ENCODE data around the gene SORCS2. TPM values are rescaled to one million over a fixed set of nuclear protein-coding genes. Genes with fewer than 3 reads are reported as not detected.

The SORCS2 gene
- total and polyA plus RNA-seq, 4 donors: 2.2 to 7.7 (median 2.5) TPM

DNA sequence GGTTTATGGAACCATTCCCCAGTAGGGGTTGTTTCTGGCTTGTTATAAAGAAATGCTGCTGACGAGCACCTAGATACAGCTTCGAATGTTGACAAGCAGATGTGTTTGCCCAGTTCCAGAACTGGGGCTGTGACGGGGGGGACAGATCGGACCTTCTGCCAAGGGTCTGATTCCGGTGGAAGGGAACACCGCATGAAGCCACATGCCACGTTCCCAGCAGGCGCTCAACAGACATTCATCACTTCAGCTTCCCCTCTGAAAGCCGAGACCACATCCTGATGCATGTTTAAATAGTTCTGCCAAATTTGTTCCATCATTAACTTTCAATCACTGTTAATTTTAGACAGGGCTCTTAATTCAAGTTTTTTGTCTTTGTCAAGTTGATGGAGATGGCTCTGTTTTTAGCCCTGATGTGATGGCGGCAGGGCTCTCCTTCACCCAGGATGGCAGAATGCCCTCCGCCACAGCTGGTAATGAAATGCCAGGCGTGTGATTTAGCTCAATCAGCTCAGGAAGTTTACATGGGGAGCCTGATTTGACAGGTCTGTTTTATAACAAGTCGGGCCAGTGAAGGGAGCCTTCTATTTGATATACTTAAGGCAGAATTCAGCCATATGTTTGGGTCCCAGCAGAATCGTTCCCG is 185.0 kb downstream of the SORCS2 start:
- Histone ChIP-seq H3K27ac (ENCODE audit: low read depth in 1 of 2, low read length in 1 of 2) (no peak overlapping the region), H3K4me1 (ENCODE audit: control insufficient read depth in 5 of 5, insufficient read depth in 5 of 5, low read length in 5 of 5) (peaks cover 0 to 24% (median 9%) of the 10 kb centered on the region in 5 donors), H3K4me3 (no peak overlapping the region), H3K9me3 (ENCODE audit: control insufficient read depth in 4 of 4, insufficient read depth in 3 of 4, low read length in 3 of 4) (no peaks in the 10 kb centered on the region), H3K36me3 (ENCODE audit: control insufficient read depth in 4 of 4, insufficient read depth in 4 of 4, low read length in 4 of 4) (no peaks in the 10 kb centered on the region), H3K27me3 (ENCODE audit: control insufficient read depth in 3 of 3, insufficient read depth in 3 of 3, low read length in 2 of 3) (no peaks in the 10 kb centered on the region), H3K9ac (ENCODE audit: insufficient read depth in 1 of 2, low read length in 2 of 2) (no peak overlapping the region)
- DNase-seq (peak in 2 of 3 donors; percentile 33 to 54), ATAC-seq (ENCODE audit: insufficient read depth, low FRiP score) (no peak)
- TF ChIP-seq, protein P1, sequence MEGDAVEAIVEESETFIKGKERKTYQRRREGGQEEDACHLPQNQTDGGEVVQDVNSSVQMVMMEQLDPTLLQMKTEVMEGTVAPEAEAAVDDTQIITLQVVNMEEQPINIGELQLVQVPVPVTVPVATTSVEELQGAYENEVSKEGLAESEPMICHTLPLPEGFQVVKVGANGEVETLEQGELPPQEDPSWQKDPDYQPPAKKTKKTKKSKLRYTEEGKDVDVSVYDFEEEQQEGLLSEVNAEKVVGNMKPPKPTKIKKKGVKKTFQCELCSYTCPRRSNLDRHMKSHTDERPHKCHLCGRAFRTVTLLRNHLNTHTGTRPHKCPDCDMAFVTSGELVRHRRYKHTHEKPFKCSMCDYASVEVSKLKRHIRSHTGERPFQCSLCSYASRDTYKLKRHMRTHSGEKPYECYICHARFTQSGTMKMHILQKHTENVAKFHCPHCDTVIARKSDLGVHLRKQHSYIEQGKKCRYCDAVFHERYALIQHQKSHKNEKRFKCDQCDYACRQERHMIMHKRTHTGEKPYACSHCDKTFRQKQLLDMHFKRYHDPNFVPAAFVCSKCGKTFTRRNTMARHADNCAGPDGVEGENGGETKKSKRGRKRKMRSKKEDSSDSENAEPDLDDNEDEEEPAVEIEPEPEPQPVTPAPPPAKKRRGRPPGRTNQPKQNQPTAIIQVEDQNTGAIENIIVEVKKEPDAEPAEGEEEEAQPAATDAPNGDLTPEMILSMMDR (IDR thresholded peaks at IDR 0.05; ENCODE audit: control extremely low read depth, extremely low read depth): no peak
- 32 to 48% methylated on average over 15 of the region's 15 CpGs for WGBS, 2 donors

DNA sequence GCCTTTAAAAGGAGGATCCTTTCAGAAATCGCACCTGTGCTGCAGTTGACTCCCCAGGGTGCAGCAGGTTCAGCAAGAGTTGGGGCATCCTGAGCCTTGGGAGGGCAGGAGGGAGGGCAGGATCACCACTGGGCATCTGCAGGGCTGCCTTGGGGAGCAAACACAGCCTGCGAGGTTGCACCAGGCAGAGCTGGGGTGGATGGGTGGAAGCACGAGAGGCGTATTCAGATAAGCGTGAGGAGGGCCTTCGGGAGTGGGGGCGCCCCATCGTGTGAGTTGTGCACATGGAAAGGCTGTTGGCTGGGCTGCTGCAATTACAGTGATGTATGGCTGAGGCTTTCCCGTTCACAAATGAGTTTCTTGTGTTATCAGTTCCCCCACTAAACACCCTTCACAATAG is 186.8 kb downstream of the SORCS2 start:
- Histone ChIP-seq H3K9me3 (ENCODE audit: control insufficient read depth in 4 of 4, insufficient read depth in 3 of 4, low read length in 3 of 4) (no peaks in the 10 kb centered on the region), H3K36me3 (ENCODE audit: control insufficient read depth in 4 of 4, insufficient read depth in 4 of 4, low read length in 4 of 4) (no peaks in the 10 kb centered on the region), H3K9ac (ENCODE audit: insufficient read depth in 1 of 2, low read length in 2 of 2) (no peak overlapping the region), H3K4me1 (ENCODE audit: control insufficient read depth in 5 of 5, insufficient read depth in 5 of 5, low read length in 5 of 5) (peaks cover 0 to 34% (median 9%) of the 10 kb centered on the region in 5 donors), H3K4me3 (no peak overlapping the region), H3K27me3 (ENCODE audit: control insufficient read depth in 3 of 3, insufficient read depth in 3 of 3, low read length in 2 of 3) (no peaks in the 10 kb centered on the region), H3K27ac (ENCODE audit: low read depth in 1 of 2, low read length in 1 of 2) (no peak overlapping the region)
- 84 to 86% methylated on average over 9 of the region's 9 CpGs for WGBS, 2 donors
- no peak for ATAC-seq (ENCODE audit: insufficient read depth, low FRiP score)
- TF ChIP-seq, protein P1 (IDR thresholded peaks at IDR 0.05; ENCODE audit: control extremely low read depth, extremely low read depth): no peak
- no peak for DNase-seq

DNA sequence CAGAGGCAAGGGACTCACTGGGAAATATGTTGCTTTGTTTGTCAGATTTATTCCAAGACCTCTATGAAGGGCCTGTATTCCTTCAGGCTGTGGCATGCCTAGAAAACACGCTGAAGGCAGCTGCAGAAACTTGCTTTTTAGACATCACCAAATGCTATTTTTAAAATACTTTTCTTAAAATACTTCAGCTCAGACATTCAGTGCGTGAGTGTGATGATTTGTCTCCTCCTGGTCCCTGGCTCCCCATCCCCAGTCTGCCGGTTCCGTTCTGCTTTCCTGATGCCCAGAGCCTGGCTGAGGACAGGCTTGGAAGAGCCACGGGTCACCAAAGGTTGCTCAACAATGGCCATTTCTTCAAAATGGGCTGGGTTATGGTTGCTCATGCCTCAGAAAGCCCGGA is 187.4 kb downstream of the SORCS2 start:
- no peak overlapping the region for H3K4me3 ChIP-seq
- WGBS, 2 donors: 81 to 82% methylated on average over 6 of the region's 6 CpGs
- H3K9ac ChIP-seq (ENCODE audit: insufficient read depth in 1 of 2, low read length in 2 of 2): no peak overlapping the region
- TF ChIP-seq, protein P1 (IDR thresholded peaks at IDR 0.05; ENCODE audit: control extremely low read depth, extremely low read depth): no peak
- no peak for DNase-seq
- ATAC-seq (ENCODE audit: insufficient read depth, low FRiP score): no peak
- H3K27ac ChIP-seq (ENCODE audit: low read depth in 1 of 2, low read length in 1 of 2): no peak overlapping the region
- H3K9me3 ChIP-seq (ENCODE audit: control insufficient read depth in 4 of 4, insufficient read depth in 3 of 4, low read length in 3 of 4): no peaks in the 10 kb centered on the region
- H3K36me3 ChIP-seq (ENCODE audit: control insufficient read depth in 4 of 4, insufficient read depth in 4 of 4, low read length in 4 of 4): no peaks in the 10 kb centered on the region
- H3K27me3 ChIP-seq (ENCODE audit: control insufficient read depth in 3 of 3, insufficient read depth in 3 of 3, low read length in 2 of 3): no peaks in the 10 kb centered on the region
- peaks cover 0 to 34% (median 9%) of the 10 kb centered on the region in 5 donors for H3K4me1 ChIP-seq (ENCODE audit: control insufficient read depth in 5 of 5, insufficient read depth in 5 of 5, low read length in 5 of 5)
